ENCODE data around the gene PLPP4.

The PLPP4 gene

DNA sequence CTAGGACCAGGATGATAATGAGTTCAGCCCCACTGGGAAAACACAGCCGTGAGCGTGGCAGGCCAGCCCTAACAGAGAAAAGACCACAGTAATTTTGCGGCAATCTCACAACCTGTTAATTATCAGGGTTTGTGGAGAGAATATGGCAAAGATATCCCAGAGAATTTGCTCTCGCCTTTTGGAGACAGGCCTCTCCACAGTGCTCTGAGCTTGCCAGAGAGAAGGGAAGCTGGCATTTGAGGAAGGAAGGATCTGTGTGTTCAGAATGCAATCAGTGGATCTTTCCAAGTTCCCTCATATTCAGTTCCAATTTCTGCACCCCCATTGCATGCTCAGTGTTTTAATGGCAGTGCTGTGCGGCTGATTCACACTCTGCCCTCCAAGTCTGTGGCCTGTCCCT is 60.2 kb downstream of the PLPP4 start:
- TF ChIP-seq POLR2AphosphoS5 (IDR thresholded peaks at IDR 0.05; ENCODE audit: low read depth, low read length) (no peak), FOXP2 (optimal IDR thresholded peaks at IDR 0.05; ENCODE audit: borderline replicate concordance, extremely low read depth, extremely low read length, insufficient read depth) (no peak), TAF1 (IDR thresholded peaks at IDR 0.05; ENCODE audit: borderline replicate concordance, insufficient read depth, low read length) (no peak), SIN3A (IDR thresholded peaks at IDR 0.05; ENCODE audit: borderline replicate concordance, insufficient read depth, low read length) (no peak)
- TF ChIP-seq, protein P1, sequence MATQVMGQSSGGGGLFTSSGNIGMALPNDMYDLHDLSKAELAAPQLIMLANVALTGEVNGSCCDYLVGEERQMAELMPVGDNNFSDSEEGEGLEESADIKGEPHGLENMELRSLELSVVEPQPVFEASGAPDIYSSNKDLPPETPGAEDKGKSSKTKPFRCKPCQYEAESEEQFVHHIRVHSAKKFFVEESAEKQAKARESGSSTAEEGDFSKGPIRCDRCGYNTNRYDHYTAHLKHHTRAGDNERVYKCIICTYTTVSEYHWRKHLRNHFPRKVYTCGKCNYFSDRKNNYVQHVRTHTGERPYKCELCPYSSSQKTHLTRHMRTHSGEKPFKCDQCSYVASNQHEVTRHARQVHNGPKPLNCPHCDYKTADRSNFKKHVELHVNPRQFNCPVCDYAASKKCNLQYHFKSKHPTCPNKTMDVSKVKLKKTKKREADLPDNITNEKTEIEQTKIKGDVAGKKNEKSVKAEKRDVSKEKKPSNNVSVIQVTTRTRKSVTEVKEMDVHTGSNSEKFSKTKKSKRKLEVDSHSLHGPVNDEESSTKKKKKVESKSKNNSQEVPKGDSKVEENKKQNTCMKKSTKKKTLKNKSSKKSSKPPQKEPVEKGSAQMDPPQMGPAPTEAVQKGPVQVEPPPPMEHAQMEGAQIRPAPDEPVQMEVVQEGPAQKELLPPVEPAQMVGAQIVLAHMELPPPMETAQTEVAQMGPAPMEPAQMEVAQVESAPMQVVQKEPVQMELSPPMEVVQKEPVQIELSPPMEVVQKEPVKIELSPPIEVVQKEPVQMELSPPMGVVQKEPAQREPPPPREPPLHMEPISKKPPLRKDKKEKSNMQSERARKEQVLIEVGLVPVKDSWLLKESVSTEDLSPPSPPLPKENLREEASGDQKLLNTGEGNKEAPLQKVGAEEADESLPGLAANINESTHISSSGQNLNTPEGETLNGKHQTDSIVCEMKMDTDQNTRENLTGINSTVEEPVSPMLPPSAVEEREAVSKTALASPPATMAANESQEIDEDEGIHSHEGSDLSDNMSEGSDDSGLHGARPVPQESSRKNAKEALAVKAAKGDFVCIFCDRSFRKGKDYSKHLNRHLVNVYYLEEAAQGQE (IDR thresholded peaks at IDR 0.05; ENCODE audit: insufficient read depth in 1 of 2, low read depth in 2 of 2, low read length in 2 of 2) = no peak

DNA sequence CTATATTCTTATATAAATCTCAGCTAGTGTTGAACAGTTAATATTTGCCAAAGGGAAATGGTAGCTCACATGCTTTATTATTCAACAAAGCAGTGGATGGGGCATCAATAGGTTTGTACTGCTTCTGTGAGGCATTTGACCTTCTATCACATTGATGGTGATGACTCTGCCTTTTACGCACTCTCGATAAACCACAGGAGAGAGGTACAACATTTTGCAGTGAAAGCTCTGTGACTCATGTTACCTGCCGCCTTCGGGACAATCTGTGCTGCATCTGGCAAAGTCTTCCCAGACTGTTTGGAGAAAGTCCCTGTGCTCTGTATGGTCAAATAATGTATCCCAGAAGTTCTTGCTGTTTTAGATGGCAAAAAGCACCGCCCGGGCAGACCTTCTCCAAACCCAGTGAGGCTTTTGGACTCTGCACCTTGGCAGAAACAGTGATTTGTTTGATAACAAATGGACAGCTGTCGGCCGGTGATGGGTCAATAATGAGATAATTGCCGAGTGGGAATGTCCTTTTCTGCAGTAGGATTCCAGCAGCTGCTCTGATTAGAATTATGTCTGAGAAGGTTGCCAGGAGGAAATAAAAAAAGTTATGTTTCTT is 61.0 kb downstream of the PLPP4 start:
- TF ChIP-seq POLR2AphosphoS5 (IDR thresholded peaks at IDR 0.05; ENCODE audit: low read depth, low read length) (no peak), TAF1 (IDR thresholded peaks at IDR 0.05; ENCODE audit: borderline replicate concordance, insufficient read depth, low read length) (no peak), SIN3A (IDR thresholded peaks at IDR 0.05; ENCODE audit: borderline replicate concordance, insufficient read depth, low read length) (no peak), FOXP2 (optimal IDR thresholded peaks at IDR 0.05; ENCODE audit: borderline replicate concordance, extremely low read depth, extremely low read length, insufficient read depth) (no peak)
- TF ChIP-seq, protein P1 (IDR thresholded peaks at IDR 0.05; ENCODE audit: insufficient read depth in 1 of 2, low read depth in 2 of 2, low read length in 2 of 2) = no peak

DNA sequence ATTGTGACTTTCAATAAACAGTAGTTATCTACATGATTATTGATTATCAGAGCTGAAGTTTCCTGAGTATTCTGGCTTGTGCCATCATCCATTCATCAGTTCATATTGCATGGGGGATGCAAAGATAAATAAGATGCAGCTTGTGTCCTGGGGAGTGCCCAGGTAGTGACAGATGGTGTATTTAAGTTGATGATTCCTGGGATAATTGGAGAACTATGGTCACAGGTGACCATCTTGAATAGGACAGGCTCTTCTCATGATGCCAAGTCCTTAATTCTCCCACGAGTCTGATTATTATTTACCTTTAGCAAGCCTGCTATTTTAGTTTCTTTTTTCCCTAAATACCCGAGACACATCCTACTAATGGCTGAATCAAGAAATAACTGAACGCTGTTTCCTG is 64.9 kb downstream of the PLPP4 start:
- TF ChIP-seq, protein P1 (IDR thresholded peaks at IDR 0.05; ENCODE audit: insufficient read depth in 1 of 2, low read depth in 2 of 2, low read length in 2 of 2) = no peak
- TF ChIP-seq SIN3A (IDR thresholded peaks at IDR 0.05; ENCODE audit: borderline replicate concordance, insufficient read depth, low read length) = no peak
- no peak for TF ChIP-seq POLR2AphosphoS5 (IDR thresholded peaks at IDR 0.05; ENCODE audit: low read depth, low read length)
- TF ChIP-seq FOXP2 (optimal IDR thresholded peaks at IDR 0.05; ENCODE audit: borderline replicate concordance, extremely low read depth, extremely low read length, insufficient read depth) = no peak
- no peak for TF ChIP-seq TAF1 (IDR thresholded peaks at IDR 0.05; ENCODE audit: borderline replicate concordance, insufficient read depth, low read length)

DNA sequence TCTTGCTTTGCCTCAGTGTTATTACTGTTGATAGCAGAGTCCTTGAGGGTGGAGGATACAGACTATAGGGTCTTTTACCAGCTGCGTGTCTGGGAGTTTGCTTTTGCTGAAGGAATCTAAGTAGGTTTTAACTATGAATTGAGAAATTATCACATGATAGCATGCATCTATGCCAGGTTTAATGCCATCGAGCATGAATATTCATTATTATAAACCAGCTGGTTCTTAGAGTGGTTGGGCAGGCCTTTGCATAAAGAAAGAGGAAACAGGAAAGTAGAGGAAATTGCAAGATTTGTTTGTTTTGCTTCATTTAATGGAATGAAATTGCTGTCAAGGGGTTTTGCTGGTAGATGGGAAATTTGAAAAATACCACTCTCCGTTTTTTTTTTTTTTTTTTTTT is 70.7 kb downstream of the PLPP4 start:
- TF ChIP-seq FOXP2 (optimal IDR thresholded peaks at IDR 0.05; ENCODE audit: borderline replicate concordance, extremely low read depth, extremely low read length, insufficient read depth) (no peak), SIN3A (IDR thresholded peaks at IDR 0.05; ENCODE audit: borderline replicate concordance, insufficient read depth, low read length) (no peak), POLR2AphosphoS5 (IDR thresholded peaks at IDR 0.05; ENCODE audit: low read depth, low read length) (no peak), TAF1 (IDR thresholded peaks at IDR 0.05; ENCODE audit: borderline replicate concordance, insufficient read depth, low read length) (no peak)
- TF ChIP-seq, protein P1 (IDR thresholded peaks at IDR 0.05; ENCODE audit: insufficient read depth in 1 of 2, low read depth in 2 of 2, low read length in 2 of 2) = no peak

All from PFSK-1 (cell line).